Activated CD4-positive, alpha-beta T cell treated with anti-CD3 and anti-CD28 coated beads, Interleukin-2, amount 10 ng/mL, durations not matched to agents 7 days and 5 days (primary cell): ENCODE data around the gene TRPM8. TPM values are rescaled to one million over a fixed set of nuclear protein-coding genes. Genes with fewer than 3 reads are reported as not detected.
"Not testable (repeated sequence)": the region's sequence is repeated elsewhere in the genome, so short reads cannot be mapped to it uniquely, and the experiment has no call there.

Experiments
- CTCF ChIA-PET: fragments of 350-600 bp; sonication (Branson Sonifier 250); formaldehyde crosslinking; loops from one replicate; lab custom pipeline; 2021; ENCODE audit warnings: antibody characterized with exemption; lab: Charles Lee
- POLR2A ChIA-PET: fragments of 350-600 bp; sonication (Branson Sonifier 250); formaldehyde crosslinking; loops from one replicate; lab custom pipeline; 2021; ENCODE audit warnings: antibody characterized with exemption; lab: Charles Lee
- DNase-seq: peaks from one replicate; pipeline ENCODE4 v3.0.0-alpha.2; 2020
- H3K27ac Mint-ChIP-seq: one replicate; pipeline ENCODE4 v1.8.0; 2021; ENCODE audit warnings: mild to moderate bottlenecking, moderate library complexity, mixed read lengths
- H3K27me3 Mint-ChIP-seq: one replicate; pipeline ENCODE4 v1.8.0; 2021; ENCODE audit warnings: mixed read lengths
- H3K36me3 Mint-ChIP-seq: one replicate; pipeline ENCODE4 v1.8.0; 2021; ENCODE audit warnings: low read depth, mixed read lengths
- H3K4me1 Mint-ChIP-seq: one replicate; pipeline ENCODE4 v1.8.0; 2021; ENCODE audit warnings: mixed read lengths
- H3K4me3 Mint-ChIP-seq: one replicate; pipeline ENCODE4 v1.8.0; 2021; ENCODE audit warnings: mild to moderate bottlenecking, moderate library complexity, mixed read lengths
- H3K9me3 Mint-ChIP-seq: one replicate; pipeline ENCODE4 v1.8.0; 2021; ENCODE audit warnings: mixed read lengths
- total RNA-seq, 2 experiments: library from RNA; stranded (reverse); gene quantifications; one replicate each; pipeline ENCODE4 v1.2.3, GENCODE V29; 2021

The TRPM8 gene
- not detected for total RNA-seq

DNA sequence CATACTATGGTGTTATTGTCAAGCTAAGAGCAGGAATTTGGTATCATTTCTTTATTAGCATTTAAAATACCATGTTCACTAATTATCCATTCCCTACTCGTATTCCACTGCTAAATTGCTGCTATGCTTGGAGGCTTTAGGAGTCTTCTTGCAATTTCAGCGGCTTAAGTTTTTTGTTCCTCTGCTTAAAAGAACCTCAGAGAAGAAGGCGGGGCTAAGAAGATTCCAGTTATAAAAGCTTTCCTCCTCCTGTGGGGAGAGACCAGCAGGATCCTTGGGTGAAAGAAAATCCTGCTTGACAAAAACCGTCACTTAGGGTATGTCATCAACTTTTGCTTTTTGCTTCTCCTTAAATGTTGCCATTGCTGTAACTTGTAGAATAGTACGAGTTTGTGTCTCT lies at the start of gene TRPM8:
TSS of gene TRPM8 (plus strand) at position 258 of the 400 bp plus-strand sequence. CDS start 9,165 bp downstream, outside the sequence.
- no peak within 1 kb of the TSS for H3K27ac Mint-ChIP-seq
- H3K27me3 Mint-ChIP-seq, result peaks cover 20% of the 10 kb centered on the region
- POLR2A ChIA-PET, result no interaction called here
- H3K4me1 Mint-ChIP-seq, result no peaks in the 10 kb centered on the region
- no peaks in the 10 kb centered on the region for H3K36me3 Mint-ChIP-seq
- CTCF ChIA-PET, result no interaction called here
- no peak for DNase-seq
- no peak within 1 kb of the TSS for H3K4me3 Mint-ChIP-seq
- H3K9me3 Mint-ChIP-seq, result no peaks in the 10 kb centered on the region

DNA sequence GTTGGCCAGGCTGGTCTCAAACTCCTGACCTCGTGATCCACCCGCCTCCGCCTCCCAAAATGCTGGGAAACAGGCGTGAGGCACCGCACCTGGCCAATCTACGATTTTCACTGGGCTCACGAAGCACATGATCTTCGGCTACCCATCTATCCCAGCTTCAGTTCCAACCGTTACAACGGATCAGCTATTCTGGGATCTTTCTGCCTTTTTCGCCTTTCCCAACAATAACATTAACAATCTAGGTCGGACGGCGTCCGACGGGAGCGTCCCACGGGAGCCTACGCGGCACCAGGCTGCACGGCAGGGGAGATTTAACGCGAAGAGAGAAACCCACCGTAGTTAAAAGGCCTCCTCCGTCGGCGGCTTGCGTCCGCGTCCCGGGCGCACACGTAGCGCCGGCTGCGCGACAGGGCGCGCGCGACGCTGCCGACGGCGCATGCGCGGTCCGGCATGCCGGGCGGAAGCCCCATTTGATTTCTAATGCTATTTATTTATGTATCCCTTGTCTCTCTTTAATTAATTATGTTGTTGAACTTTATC lies 49.1 kb upstream of the TRPM8 start, which contains the start of gene MSL3B:
TSS of gene MSL3B (minus strand) at position 394 of the 540 bp plus-strand sequence.
- H3K4me1 Mint-ChIP-seq, result peaks cover 25% of the 10 kb centered on the region
- DNase-seq, result peak; percentile 48
- H3K9me3 Mint-ChIP-seq, result peaks cover 16% of the 10 kb centered on the region
- ChIA-PET CTCF (interaction anchor here (2.8 kb wide), 1 partner anchor 12 kb away, joined by 11 read pairs; no protein-coding TSS in a partner anchor), POLR2A (no interaction called here)
- H3K4me3 Mint-ChIP-seq, result peak within 1 kb of the TSS; percentile 90
- peaks cover 22% of the 10 kb centered on the region for H3K36me3 Mint-ChIP-seq
- H3K27ac Mint-ChIP-seq, result peak within 1 kb of the TSS; percentile 92
- peaks cover 30% of the 10 kb centered on the region for H3K27me3 Mint-ChIP-seq

DNA sequence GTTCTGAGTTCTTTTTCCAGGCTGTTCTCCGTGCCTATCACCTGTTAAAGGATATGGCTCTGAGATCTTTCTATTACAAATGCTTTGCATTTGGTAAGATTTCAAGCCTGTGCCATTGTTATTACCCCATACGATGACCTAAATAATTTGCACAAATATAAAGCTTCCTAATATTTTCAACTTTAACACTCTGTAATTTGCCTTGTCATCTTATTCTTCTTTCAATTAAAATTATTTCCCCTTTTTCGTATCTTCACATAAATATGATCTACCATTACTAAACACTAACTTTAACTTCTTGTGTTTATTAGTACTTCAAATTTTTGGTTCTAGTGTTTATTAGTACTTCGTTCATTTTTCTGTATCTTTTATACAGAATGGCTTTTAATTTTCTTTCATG lies 45.7 kb upstream of the TRPM8 start:
- Mint-ChIP-seq H3K36me3 (peaks cover 14% of the 10 kb centered on the region), H3K27ac (no peak overlapping the region), H3K4me1 (peaks cover 17% of the 10 kb centered on the region), H3K9me3 (peaks cover 19% of the 10 kb centered on the region), H3K27me3 (peaks cover 48% of the 10 kb centered on the region), H3K4me3 (no peak overlapping the region)
- POLR2A ChIA-PET, result no interaction called here
- CTCF ChIA-PET, result interaction anchor here (0.8 kb wide), 1 partner anchor 14 kb away, joined by 3 read pairs; no protein-coding TSS in a partner anchor
- DNase-seq, result no peak

DNA sequence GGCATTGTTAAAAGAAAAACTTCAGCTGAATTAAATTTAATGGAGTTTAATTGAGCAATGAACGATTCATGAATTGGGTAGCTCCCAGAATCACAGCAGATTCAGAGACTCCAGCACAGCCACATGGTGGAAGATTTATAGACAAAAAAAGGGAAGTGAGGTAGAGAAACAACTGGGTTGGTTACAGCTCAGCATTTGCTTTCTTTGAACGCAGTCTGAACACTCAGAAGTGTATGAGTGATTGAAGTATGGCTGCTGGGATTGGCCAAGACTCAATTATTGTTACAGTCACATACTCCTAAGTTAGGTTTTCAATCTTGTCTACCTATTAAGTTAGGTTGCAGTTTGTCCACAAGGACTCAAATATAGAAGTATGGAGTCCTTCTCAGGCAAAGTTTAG lies 45.0 kb upstream of the TRPM8 start:
- H3K36me3 Mint-ChIP-seq, POLR2A ChIA-PET, DNase-seq, H3K4me3 Mint-ChIP-seq, H3K27ac Mint-ChIP-seq: not testable (repeated sequence)
- H3K27me3 Mint-ChIP-seq, result peaks cover 48% of the 10 kb centered on the region
- peaks cover 13% of the 10 kb centered on the region for H3K4me1 Mint-ChIP-seq
- CTCF ChIA-PET, result interaction anchor here (0.8 kb wide), 1 partner anchor 15 kb away, joined by 3 read pairs; no protein-coding TSS in a partner anchor
- H3K9me3 Mint-ChIP-seq, result peaks cover 14% of the 10 kb centered on the region

DNA sequence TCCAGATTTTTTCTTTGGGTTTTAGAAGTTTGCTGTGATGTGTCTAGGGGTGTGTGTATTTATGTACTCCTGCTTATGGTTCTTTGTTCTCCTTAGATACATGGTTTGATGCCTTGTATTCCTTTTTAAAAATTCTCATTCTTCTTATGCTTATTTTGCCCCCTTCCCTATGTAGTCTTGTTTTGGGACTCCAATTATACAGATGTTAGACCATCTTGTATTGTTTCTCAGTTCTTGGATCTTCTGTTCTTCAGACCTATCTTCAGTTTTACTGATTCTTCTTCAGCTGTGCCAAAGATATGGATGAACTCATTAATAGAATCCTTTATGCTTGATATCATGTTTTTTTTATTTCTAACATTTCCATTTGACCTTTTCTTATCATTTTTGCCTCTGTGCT lies 34.8 kb upstream of the TRPM8 start:
- POLR2A ChIA-PET, result no interaction called here
- H3K27ac Mint-ChIP-seq, result no peak overlapping the region
- peaks cover 16% of the 10 kb centered on the region for H3K9me3 Mint-ChIP-seq
- H3K4me1 Mint-ChIP-seq, result no peaks in the 10 kb centered on the region
- no peak for DNase-seq
- H3K36me3 Mint-ChIP-seq, result peaks cover 2% of the 10 kb centered on the region
- CTCF ChIA-PET, result no interaction called here
- no peak overlapping the region for H3K4me3 Mint-ChIP-seq
- H3K27me3 Mint-ChIP-seq, result peaks cover 42% of the 10 kb centered on the region

DNA sequence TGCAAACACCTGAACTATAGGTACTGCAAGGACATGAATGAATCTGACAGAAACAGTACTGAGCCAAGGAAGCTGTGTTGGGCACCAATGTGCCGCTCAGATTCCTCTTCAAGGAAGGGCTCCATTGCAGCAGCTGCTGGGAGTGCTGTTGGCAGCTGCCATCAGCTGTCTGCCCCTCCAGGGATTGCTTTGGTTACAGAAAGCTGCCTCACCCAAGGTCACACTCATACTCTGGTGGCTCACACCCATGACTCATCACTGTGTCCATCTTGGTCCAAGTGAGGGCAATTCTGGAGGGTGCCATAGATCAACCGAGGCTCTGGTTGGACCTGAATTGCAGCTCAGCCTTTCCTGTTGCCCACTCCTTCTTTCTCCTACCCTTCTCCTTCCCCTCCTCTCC lies 24.4 kb upstream of the TRPM8 start:
- no peak for DNase-seq
- Mint-ChIP-seq H3K27ac (no peak overlapping the region), H3K27me3 (peaks cover 10% of the 10 kb centered on the region), H3K4me3 (no peak overlapping the region), H3K9me3 (no peaks in the 10 kb centered on the region), H3K36me3 (no peaks in the 10 kb centered on the region), H3K4me1 (no peaks in the 10 kb centered on the region)
- POLR2A ChIA-PET, result no interaction called here
- CTCF ChIA-PET, result interaction anchor here (0.8 kb wide), 1 partner anchor 9 kb away, joined by 3 read pairs; no protein-coding TSS in a partner anchor

DNA sequence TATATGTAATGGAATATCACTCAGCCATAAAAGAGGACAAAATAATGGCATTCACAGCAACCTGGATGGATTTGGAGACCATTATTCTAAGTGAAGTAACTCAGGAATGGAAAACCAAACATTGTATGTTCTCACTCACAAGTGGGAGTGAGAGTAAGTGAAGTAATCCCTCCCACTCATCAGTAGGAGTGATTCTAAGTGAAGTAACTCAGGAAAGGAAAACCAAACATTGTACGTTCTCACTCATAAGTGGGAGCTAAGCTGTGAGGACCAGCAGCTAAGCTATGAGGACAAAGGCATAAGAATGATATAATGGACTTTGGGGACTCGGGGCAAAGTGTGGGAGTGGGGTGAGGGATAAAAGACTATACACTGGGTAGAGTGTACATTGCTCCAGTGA lies 20.9 kb upstream of the TRPM8 start:
- H3K9me3 Mint-ChIP-seq, H3K36me3 Mint-ChIP-seq, H3K4me1 Mint-ChIP-seq, H3K27ac Mint-ChIP-seq, H3K4me3 Mint-ChIP-seq, DNase-seq, POLR2A ChIA-PET, CTCF ChIA-PET: not testable (repeated sequence)
- H3K27me3 Mint-ChIP-seq, result peaks cover 19% of the 10 kb centered on the region

DNA sequence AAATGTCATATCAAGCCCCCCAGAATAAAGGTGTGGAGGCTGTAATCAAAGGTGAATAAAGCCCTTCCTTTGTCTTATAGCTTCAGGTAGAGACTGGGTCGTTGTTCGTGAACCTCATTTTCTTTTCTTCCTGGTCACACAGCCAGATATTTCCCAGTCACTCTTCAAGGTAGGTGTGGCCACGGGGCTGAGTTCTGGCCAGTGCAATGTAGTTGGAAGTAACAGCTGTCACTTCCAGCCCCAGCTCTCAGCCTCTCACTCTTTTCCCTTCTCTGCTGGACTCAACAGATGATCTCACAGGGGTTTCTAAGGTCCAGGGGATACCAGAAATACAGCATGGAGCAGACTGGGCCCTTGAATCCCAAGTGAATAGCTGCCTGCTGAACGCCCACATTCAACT lies 15.8 kb upstream of the TRPM8 start:
- CTCF ChIA-PET, result interaction anchor here (1.1 kb wide), 1 partner anchor 8 kb away, joined by 3 read pairs; no protein-coding TSS in a partner anchor
- no peak overlapping the region for H3K4me3 Mint-ChIP-seq
- DNase-seq, result no peak
- H3K4me1 Mint-ChIP-seq, result peaks cover 7% of the 10 kb centered on the region
- POLR2A ChIA-PET, result no interaction called here
- H3K9me3 Mint-ChIP-seq, result no peaks in the 10 kb centered on the region
- H3K36me3 Mint-ChIP-seq, result no peaks in the 10 kb centered on the region
- no peak overlapping the region for H3K27ac Mint-ChIP-seq
- peaks cover 18% of the 10 kb centered on the region for H3K27me3 Mint-ChIP-seq

DNA sequence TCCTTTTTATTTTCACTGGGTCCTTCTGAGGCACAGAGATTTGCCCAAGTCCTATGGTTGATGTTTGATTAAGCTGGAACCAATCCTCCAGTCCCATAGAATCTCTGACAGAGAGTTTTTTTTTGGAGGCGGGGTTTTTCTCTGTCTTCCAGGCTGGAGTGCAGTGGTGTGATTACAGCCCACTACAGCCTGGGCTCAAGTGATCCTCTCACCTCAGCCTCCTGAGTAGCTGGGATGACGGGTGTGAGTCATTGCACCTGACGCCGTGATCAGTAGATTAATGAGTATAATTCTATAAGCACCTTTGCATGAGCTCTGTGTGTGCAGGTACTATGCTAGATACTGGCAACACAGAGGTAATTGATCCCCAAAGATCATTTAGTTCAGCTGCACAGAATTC lies 15.3 kb upstream of the TRPM8 start:
- no peak overlapping the region for H3K27ac Mint-ChIP-seq
- POLR2A ChIA-PET, result no interaction called here
- peaks cover 18% of the 10 kb centered on the region for H3K27me3 Mint-ChIP-seq
- H3K4me3 Mint-ChIP-seq, result no peak overlapping the region
- H3K4me1 Mint-ChIP-seq, result peaks cover 7% of the 10 kb centered on the region
- no peaks in the 10 kb centered on the region for H3K36me3 Mint-ChIP-seq
- no peaks in the 10 kb centered on the region for H3K9me3 Mint-ChIP-seq
- CTCF ChIA-PET, result interaction anchor here (1.1 kb wide), 1 partner anchor 9 kb away, joined by 3 read pairs; no protein-coding TSS in a partner anchor
- DNase-seq, result no peak

DNA sequence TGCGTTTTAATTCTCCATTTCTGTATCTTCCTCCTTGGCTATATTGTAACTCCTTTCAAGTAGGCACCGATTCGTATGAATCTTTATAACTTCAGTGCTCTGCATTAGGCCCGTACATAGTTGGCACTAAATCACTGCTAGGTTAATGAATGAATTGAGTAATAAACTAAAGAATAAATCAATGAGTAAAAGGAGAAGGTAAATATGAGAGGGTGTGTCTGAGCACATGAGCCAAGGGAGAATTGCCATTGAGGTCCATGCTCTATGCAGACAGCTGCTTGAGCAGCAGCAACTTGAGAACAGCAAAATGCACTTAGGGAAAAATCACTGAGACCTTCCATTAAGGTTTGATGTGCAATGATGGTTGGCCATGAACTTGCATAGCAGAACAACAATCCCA lies 11.2 kb upstream of the TRPM8 start:
- H3K4me3 Mint-ChIP-seq, result no peak overlapping the region
- no peaks in the 10 kb centered on the region for H3K36me3 Mint-ChIP-seq
- no peak overlapping the region for H3K27ac Mint-ChIP-seq
- no peak for DNase-seq
- CTCF ChIA-PET, result no interaction called here
- peaks cover 2% of the 10 kb centered on the region for H3K27me3 Mint-ChIP-seq
- no peaks in the 10 kb centered on the region for H3K4me1 Mint-ChIP-seq
- no peaks in the 10 kb centered on the region for H3K9me3 Mint-ChIP-seq
- POLR2A ChIA-PET, result no interaction called here

DNA sequence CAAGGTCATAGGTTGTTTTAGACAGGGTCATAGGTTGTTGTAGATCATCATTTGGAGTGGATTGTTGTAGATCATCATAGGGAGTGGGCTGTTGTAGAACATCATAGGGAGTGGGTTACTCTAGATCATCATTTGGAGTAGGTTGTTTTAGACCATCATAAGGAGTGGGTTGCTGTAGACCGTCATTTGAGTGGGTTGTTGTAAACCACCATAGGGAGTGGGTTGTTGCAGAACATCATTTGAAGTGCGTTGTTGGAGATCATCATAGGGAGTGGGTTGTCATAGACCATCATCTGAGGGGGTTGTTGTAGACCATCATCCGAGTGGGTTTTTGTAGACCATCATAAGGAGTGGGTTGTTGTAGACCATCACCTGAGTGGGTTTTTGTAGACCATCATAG lies 9.5 kb upstream of the TRPM8 start:
- ChIA-PET POLR2A (no interaction called here), CTCF (no interaction called here)
- H3K36me3 Mint-ChIP-seq, result no peaks in the 10 kb centered on the region
- H3K4me3 Mint-ChIP-seq, result no peak overlapping the region
- DNase-seq, result no peak
- no peaks in the 10 kb centered on the region for H3K4me1 Mint-ChIP-seq
- H3K9me3 Mint-ChIP-seq, result no peaks in the 10 kb centered on the region
- H3K27me3 Mint-ChIP-seq, result peaks cover 4% of the 10 kb centered on the region
- H3K27ac Mint-ChIP-seq, result no peak overlapping the region

DNA sequence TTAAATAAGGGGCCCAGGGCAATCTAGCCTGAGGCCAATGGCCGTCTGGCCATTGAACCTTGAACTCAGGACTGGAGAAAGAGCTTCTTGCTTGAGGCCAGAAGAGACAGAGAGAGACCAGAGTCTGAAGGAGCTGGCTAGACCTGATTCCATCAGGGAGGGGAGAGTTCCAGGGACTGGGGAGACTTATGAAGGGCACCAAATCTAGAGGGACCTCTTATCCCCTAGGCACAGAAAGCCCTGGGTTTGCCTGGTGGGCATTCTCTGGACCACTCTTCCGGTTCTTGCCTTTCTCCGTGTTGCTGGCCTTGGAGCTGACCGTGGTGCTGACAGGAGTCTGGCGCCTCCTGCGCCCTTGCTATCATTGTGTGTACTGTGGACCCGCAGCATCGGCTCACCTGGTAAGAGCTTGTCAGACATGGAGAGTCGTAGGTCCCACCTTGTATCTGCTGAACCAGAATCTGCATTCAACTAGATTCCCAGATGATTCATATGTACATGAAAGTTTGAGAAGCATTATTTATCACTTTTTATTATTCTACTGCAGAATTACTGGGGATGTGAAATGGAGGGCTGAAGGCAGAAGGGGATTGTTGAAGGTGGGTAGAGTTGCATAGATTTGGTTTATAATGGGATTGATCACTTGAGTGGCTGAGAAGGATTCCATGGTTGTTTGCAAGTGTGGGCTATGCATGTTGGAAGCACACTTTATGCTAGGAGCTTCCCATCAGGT lies 4.3 kb upstream of the TRPM8 start:
- H3K27ac Mint-ChIP-seq, result no peak overlapping the region
- H3K9me3 Mint-ChIP-seq, result no peaks in the 10 kb centered on the region
- peaks cover 17% of the 10 kb centered on the region for H3K27me3 Mint-ChIP-seq
- CTCF ChIA-PET, result interaction anchor here (1.0 to 1.1 kb wide), 2 partner anchors 9 to 537 kb away, joined by 3 read pairs; no protein-coding TSS in a partner anchor
- H3K4me1 Mint-ChIP-seq, result no peaks in the 10 kb centered on the region
- H3K36me3 Mint-ChIP-seq, result no peaks in the 10 kb centered on the region
- peak; percentile 35 for DNase-seq
- POLR2A ChIA-PET, result no interaction called here
- H3K4me3 Mint-ChIP-seq, result no peak overlapping the region

DNA sequence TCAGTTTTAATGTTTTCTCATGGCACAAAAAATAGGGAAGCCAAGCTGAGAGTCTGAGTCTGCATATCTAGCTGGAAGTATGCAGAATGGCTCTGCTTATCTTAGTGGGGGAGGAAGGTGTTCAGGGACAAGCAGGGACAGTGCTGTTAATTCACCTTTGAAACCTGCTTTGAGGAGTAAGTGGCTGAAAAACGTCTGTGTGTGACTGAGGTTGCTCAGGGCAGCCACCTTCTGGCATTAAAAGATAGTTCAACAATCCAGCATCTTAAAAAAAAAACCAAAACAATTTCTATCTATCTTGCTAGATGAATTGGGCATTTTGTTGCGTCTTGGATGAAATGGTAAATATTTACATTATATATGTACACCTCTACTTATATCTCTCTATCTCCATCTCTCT lies 2.0 kb upstream of the TRPM8 start:
- CTCF ChIA-PET, result no interaction called here
- no peak for DNase-seq
- Mint-ChIP-seq H3K27me3 (peaks cover 22% of the 10 kb centered on the region), H3K36me3 (no peaks in the 10 kb centered on the region), H3K9me3 (no peaks in the 10 kb centered on the region), H3K4me3 (no peak overlapping the region), H3K27ac (no peak overlapping the region), H3K4me1 (no peaks in the 10 kb centered on the region)
- POLR2A ChIA-PET, result no interaction called here
